Measurements from ENCODE around the gene DHTKD1.
"Not testable (repeated sequence)": the region's sequence is repeated elsewhere in the genome, so short reads cannot be mapped to it uniquely, and the experiment has no call there.

DNA sequence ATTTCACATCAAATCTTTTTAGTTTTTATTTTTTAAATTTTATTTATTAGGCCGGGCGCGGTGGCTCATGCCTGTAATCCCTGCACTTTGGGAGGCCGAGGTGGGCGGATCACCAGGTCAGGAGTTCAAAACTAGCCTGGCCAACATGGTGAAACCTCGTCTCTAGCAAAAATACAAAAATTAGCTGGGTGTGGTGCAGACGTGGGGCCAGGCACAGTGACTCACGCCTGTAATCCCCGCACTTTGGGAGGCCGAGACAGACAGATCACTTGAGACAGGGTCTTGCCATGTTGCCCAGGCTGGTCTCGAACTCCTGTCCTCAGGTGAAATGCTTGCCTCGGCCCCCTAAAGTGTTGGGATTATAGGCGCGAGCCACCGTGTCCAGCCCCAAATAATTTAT lies 2.7 kb downstream of the DHTKD1 start:
- TF ChIP-seq, protein P1, sequence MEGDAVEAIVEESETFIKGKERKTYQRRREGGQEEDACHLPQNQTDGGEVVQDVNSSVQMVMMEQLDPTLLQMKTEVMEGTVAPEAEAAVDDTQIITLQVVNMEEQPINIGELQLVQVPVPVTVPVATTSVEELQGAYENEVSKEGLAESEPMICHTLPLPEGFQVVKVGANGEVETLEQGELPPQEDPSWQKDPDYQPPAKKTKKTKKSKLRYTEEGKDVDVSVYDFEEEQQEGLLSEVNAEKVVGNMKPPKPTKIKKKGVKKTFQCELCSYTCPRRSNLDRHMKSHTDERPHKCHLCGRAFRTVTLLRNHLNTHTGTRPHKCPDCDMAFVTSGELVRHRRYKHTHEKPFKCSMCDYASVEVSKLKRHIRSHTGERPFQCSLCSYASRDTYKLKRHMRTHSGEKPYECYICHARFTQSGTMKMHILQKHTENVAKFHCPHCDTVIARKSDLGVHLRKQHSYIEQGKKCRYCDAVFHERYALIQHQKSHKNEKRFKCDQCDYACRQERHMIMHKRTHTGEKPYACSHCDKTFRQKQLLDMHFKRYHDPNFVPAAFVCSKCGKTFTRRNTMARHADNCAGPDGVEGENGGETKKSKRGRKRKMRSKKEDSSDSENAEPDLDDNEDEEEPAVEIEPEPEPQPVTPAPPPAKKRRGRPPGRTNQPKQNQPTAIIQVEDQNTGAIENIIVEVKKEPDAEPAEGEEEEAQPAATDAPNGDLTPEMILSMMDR (conservative IDR thresholded peaks at IDR 0.05; ENCODE audit: low read length): not testable (repeated sequence)
- TF ChIP-seq EZH2phosphoT487 (IDR thresholded peaks at IDR 0.05; ENCODE audit: borderline replicate concordance, low read depth, low read length): not testable (repeated sequence)

Data from OCI-LY7 (cell line).